Stomach smooth muscle (tissue), 2 donors: ENCODE measurements around the gene HOXA4.

ENCODE experiments used
- H3K27ac ChIP-seq: one replicate; pipeline ENCODE4 v1.7.0; 2013; ENCODE audit warnings: mild to moderate bottlenecking, low read length, inconsistent platforms
- H3K27me3 ChIP-seq, 2 donors: one replicate each; pipeline ENCODE4 v1.7.0; 2013; ENCODE audit warnings: low read length in 2 of 2; ENCODE audit not compliant: insufficient read depth in 2 of 2, control insufficient read depth in 1 of 2
- H3K36me3 ChIP-seq, 2 donors: one replicate each; pipeline ENCODE4 v1.7.0; 2013; ENCODE audit warnings: low read length in 2 of 2; ENCODE audit not compliant: control insufficient read depth in 2 of 2, insufficient read depth in 2 of 2
- H3K4me1 ChIP-seq: one replicate; pipeline ENCODE4 v1.7.0; 2013; ENCODE audit warnings: low read length; ENCODE audit not compliant: control insufficient read depth, insufficient read depth
- H3K4me3 ChIP-seq, 2 donors: one replicate each; pipeline ENCODE4 v1.7.0; 2013; ENCODE audit warnings: low read length in 2 of 2
- H3K9ac ChIP-seq, 2 donors: one replicate each; pipeline ENCODE4 v1.7.0; 2013; ENCODE audit warnings: low read length in 2 of 2, mild to moderate bottlenecking in 1 of 2
- H3K9me3 ChIP-seq, 2 donors: one replicate each; pipeline ENCODE4 v1.7.0; 2013; ENCODE audit warnings: low read length in 2 of 2; ENCODE audit not compliant: control insufficient read depth in 2 of 2
- donor health status: healthy.
- donor health status: Pancreatic carcinoma.

Gene HOXA4

DNA sequence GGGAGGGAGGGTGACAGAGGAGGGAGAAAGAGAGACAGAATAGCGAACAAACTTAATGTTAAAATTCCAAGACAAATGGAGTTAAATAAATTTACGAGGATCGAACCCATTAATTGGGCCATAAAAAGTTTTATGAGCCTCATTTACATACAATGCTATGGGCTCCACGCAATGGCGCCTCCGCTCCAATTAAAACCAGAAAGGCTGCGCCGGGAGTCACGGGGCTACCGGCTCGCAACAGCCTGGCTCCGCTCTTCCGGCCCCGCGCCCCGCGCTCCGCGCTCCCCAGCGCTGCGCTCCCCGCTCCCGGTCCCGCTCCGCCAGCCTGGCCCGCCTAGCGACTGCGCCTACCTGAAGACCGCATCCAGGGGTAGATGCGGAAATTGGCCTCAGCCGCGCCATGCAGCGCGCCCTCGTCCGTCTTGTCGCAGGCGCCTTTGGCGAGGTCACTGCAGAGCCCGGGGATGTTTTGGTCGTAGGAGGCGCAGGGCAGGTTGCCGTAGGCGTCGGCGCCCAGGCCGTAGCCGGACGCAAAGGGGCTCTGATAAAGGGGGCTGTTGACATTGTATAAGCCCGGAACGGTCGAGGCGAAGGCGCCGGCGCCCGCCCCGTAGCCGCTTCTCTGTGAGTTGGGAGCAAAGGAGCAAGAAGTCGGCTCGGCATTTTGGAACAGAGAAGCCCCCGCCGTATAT, 25.4 kb upstream of the HOXA4 start:
- Histone ChIP-seq H3K4me1 (peaks cover 44% of the 10 kb centered on the region), H3K9me3 (no peaks in the 10 kb centered on the region), H3K36me3 (no peaks in the 10 kb centered on the region), H3K9ac (no peak overlapping the region), H3K27ac (no peak overlapping the region), H3K27me3 (peaks cover 91 to 99% of the 10 kb centered on the region in 2 donors), H3K4me3 (peak overlapping the region; percentile 8 to 47)

DNA sequence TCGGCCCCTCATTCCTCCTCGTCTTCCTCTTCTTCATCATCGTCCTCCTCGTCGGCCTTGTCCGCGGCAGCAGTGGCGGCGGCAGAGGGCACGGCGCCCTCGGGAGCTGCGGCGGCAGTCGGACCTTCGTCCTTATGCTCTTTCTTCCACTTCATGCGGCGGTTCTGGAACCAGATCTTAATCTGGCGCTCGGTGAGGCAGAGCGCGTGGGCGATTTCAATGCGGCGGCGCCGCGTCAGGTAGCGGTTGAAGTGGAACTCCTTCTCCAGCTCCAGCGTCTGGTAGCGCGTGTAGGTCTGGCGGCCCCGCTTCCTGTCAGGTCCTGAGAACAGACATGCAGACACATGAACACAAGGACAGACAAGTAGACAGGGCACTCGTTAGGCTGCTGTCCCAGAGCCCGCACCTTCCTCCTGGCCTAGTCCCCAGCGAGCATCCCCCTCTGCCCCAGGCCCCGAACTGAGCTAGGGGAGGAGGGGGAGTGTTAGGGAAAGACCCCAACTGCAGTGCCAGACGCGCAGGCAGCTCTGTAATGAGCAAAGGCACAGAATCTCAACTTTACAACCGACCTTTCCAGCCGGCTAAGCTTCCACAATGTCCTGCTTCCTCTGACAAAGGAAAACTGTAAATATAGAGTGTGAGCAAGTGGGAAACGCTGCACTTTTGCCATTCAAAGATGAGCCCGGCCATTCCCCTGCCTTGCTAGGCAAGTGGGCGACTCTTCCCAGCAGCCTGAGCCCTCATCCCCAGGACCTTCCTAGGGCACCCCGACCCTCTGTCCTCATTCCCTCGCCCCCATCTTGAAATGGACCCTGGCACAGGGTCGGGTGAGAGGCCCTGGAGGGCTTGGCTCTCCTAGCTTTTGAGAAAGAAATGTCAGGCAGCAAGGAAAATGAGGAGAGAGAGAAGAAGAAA, 24.6 kb upstream of the HOXA4 start:
- Histone ChIP-seq H3K27me3 (peaks cover 89 to 97% of the 10 kb centered on the region in 2 donors), H3K36me3 (no peaks in the 10 kb centered on the region), H3K27ac (no peak overlapping the region), H3K4me1 (peaks cover 44% of the 10 kb centered on the region), H3K9ac (no peak overlapping the region), H3K4me3 (peak overlapping the region in 1 of 2 donors; percentile 29), H3K9me3 (no peaks in the 10 kb centered on the region)

DNA sequence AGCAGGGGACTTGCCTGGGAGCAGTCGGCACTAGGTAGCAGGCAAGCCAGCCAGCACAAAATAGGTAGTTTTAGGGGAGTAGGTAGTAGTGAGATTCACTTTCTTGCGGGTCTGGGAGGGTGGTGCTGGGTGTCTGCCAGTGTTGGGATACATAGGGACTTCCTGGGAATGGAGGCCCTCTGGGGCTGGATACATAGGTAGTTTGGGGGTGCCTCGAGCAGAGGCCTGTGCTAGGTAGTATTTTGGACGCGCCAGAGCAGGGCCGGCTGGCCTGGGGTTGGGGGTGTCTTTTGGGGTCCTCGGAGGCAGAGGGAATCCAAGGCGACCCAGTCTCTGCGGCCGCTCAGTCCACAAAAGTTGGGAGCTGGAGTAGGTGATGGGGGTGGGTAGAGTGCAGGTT, 23.8 kb upstream of the HOXA4 start:
- Histone ChIP-seq H3K4me1 (peaks cover 44% of the 10 kb centered on the region), H3K36me3 (no peaks in the 10 kb centered on the region), H3K27ac (no peak overlapping the region), H3K9me3 (no peaks in the 10 kb centered on the region), H3K9ac (no peak overlapping the region), H3K4me3 (no peak overlapping the region), H3K27me3 (peaks cover 84 to 89% of the 10 kb centered on the region in 2 donors)

DNA sequence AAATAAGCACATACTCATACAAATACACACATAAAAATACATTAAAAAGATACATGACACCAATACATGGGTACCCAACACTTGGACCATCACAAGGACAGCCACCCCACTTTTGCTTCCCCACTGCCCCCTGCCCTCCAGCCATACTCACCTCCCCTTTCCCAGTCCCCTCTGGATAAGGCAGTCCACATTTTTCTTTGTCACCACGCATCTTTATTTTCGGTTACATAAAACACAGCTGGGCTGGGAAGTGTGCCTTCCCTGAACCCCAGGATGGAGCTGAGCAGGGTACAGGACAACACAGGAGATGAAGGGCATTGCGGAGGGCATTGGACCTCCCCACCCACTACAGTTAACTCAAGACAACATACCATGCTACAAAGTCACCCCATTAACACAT, 23.0 kb upstream of the HOXA4 start:
- H3K27me3 ChIP-seq = peaks cover 78 to 82% of the 10 kb centered on the region in 2 donors
- no peaks in the 10 kb centered on the region for H3K36me3 ChIP-seq
- no peaks in the 10 kb centered on the region for H3K9me3 ChIP-seq
- H3K9ac ChIP-seq = no peak overlapping the region
- no peak overlapping the region for H3K4me3 ChIP-seq
- no peak overlapping the region for H3K27ac ChIP-seq
- H3K4me1 ChIP-seq = peaks cover 41% of the 10 kb centered on the region

DNA sequence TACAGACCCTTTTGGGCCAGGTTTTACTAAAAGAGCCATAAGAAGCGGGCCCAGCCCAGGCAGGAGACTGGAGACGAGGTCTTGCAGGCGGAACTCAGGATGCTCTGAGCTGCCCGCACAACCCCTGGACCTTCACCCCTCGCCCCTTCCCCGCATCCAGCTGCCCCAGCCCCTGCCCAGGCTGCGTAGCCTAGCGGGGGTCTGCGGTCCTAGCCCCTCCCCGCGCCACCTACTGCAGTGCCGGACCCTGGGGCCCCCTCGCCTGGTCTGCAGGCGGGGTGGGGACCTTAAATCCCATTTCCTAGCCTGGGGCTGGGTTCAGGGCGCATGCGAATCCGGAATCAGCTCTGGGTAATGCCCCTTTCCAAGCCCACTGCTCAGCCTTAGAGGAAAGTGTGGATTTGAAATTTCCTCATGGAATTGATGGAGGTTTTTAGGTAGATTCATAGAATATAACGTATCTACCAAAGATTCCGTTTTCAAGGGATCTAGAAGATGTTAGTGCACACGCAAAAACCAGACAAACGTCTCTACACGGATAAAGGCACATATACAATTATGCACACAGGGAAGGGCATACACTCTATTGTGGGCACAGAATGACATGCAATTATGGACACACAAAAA, 22.4 kb upstream of the HOXA4 start:
- H3K4me3 ChIP-seq = peak overlapping the region in 1 of 2 donors; percentile 72
- H3K27ac ChIP-seq = no peak overlapping the region
- peaks cover 78 to 82% of the 10 kb centered on the region in 2 donors for H3K27me3 ChIP-seq
- peaks cover 41% of the 10 kb centered on the region for H3K4me1 ChIP-seq
- H3K9ac ChIP-seq = no peak overlapping the region
- no peaks in the 10 kb centered on the region for H3K9me3 ChIP-seq
- H3K36me3 ChIP-seq = no peaks in the 10 kb centered on the region

DNA sequence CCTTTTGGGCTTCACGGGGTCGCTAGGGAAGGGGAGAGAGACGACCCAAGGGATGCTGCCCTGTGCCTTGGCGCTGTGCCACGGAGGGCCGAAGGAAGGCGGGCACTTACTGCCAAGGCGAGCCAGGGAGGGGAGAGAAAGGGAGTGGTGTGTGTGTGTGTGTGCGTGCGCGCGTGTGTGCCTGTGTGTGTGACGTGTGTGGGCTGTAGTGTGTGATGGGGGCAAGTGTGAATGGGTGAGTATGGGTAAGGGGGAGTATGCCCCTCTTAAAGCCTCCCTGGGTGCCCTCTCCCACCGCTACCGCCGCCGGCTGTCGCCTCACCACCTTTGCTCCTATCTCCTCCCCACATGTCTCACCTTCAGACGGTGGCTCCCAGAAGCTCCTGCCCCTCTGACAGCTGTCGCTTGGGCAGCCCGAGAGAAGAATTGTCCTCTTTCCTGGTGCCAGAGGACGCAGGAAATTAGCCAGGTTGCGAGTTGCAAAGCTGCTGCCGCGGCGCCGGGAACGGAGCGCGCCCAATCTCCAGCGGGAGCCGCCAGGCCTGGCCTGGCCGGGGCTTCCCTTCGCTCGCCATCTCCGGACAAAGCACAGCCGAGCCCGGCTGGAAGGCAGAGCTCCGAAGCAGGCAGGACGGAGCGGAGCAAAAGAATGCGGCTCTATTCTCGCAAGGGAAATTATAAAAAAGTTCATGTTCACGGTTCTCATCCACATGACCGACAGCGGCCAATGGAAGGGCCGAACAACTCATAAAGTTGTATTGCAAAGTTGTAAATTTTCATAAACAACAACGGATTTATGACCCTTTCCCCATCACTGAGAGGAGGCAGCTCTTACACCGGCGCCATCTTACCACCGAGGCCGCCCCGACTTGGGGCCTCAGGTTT, 21.6 kb upstream of the HOXA4 start, which contains the start of gene HOXA3:
Gene HOXA3 (minus strand): TSS at position 653 of the 885 bp plus-strand sequence. CDS start 41,943 bp downstream, outside the sequence.
- no peak within 1 kb of the TSS for H3K27ac ChIP-seq
- no peak within 1 kb of the TSS for H3K9ac ChIP-seq
- H3K4me1 ChIP-seq = peaks cover 39% of the 10 kb centered on the region
- peak within 1 kb of the TSS; percentile 36 to 72 for H3K4me3 ChIP-seq
- no peaks in the 10 kb centered on the region for H3K36me3 ChIP-seq
- no peaks in the 10 kb centered on the region for H3K9me3 ChIP-seq
- H3K27me3 ChIP-seq = peaks cover 75 to 76% of the 10 kb centered on the region in 2 donors

DNA sequence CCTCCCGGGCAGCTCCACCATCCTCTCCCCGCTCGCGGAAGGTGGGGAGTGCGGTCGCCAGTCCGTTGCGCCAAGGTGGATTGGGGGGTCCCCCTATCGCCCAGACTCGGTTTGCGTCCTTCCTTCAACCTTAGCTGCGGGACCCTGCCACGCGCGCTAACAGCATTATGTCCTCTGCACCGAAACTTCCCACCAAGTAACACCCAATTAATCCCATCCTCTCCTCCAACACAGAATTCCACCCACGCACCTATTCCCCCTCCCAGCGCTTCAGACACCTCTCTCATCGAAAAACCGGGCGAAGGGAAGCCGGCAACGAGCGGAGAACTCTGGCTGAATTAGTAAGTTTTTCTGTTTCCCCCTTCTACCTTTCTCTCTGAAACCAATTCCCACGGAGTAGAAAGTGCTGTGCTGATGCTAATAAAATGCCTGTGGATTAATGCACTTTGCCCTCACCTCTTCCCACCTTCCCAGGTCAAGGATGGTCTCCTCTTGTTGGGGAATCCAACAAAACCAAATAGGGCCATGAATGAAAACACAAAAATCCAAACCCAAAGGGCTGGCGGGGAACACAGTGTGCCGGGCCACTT, 20.9 kb upstream of the HOXA4 start:
- peak overlapping the region; percentile 36 to 72 for H3K4me3 ChIP-seq
- H3K27ac ChIP-seq = no peak overlapping the region
- peaks cover 77% of the 10 kb centered on the region in 2 donors for H3K27me3 ChIP-seq
- no peaks in the 10 kb centered on the region for H3K36me3 ChIP-seq
- H3K9ac ChIP-seq = no peak overlapping the region
- H3K4me1 ChIP-seq = peaks cover 38% of the 10 kb centered on the region
- H3K9me3 ChIP-seq = no peaks in the 10 kb centered on the region

DNA sequence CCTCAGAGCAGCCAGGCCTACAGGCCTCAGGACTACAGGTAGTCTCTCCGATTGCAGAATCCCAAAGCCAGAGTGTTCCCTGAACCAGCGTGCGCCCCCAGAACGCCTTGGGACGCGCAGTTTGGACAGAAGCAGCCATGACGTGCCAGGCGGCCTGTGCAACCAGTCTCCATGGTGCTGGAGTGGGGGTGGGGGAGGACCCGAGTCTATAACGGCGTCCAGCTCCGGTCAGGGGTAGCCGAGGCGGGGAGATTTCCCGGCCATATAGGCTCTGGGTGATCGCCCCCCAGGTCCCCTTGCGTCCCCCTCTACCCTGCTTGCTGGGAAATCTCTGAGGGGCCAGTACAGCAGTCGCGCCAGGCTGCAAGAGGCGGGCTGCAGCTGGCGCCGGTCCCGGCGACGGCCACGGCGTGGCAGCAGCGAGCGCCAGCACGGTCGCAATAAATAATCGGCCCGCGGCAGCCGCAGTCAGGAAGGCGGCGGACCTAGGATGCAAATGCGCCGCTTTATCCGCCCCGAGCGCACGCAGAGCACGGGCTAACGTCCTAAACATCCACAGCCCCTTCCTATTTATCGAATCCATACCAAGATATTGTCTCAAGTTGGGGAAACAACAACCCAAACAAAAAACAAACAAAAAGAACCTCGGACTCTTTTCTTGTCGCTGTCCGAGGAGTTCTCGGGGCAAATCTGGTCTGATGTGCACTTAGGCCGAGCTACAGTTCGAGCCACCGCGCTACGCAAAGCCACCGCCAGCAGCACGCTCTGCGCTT, 20.2 kb upstream of the HOXA4 start:
- H3K9ac ChIP-seq = no peak overlapping the region

DNA sequence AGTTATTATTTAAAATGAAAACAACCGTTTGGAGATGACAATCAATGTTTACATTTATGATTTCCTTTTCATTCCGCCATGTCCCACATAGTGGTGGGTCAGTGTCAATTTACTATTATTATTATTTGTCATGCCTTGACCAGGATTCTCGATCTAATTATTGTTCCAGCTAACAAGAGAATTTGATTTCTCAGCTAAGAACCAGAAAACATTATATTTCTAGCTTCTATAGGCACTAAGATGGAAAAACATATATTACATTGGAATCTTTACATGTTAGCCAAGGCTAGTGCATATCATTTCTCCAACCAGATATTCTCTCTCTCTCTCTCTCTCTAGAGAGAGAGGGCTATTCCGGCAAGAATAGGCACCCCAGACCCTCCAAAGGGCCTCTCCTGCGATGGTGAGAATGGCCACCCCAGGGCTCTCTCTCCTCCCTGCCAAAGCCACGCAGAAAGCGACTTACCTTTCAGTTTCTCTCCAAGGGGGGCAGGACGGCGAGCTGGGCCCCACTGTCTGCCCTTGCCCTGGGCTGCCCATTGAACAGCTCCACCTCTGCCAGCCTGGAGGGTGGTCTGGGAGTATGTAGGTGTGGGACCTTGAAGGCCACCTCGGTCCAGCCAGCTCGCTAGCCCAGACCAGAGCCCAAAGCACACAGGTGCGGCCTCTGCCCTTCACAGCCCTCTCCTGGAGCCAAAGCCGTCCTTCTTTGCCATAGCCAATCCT, 19.4 kb upstream of the HOXA4 start:
- Histone ChIP-seq H3K4me1 (peaks cover 31% of the 10 kb centered on the region), H3K4me3 (peak overlapping the region in 1 of 2 donors; percentile 72), H3K36me3 (no peaks in the 10 kb centered on the region), H3K27me3 (peaks cover 73% of the 10 kb centered on the region in 2 donors), H3K9me3 (no peaks in the 10 kb centered on the region), H3K9ac (no peak overlapping the region), H3K27ac (no peak overlapping the region)

More for the DNA sequence above, 20.2 kb upstream of the HOXA4 start:
- H3K27me3 ChIP-seq = peaks cover 74 to 76% of the 10 kb centered on the region in 2 donors
- H3K4me1 ChIP-seq = peaks cover 32% of the 10 kb centered on the region
- H3K27ac ChIP-seq = no peak overlapping the region
- no peaks in the 10 kb centered on the region for H3K36me3 ChIP-seq
- peak overlapping the region; percentile 36 to 72 for H3K4me3 ChIP-seq
- no peaks in the 10 kb centered on the region for H3K9me3 ChIP-seq
